Mucosa of descending colon (tissue), 3 donors: ENCODE data around the gene GPR39. TPM values are rescaled to one million over a fixed set of nuclear protein-coding genes. Genes with fewer than 3 reads are reported as not detected.

Experiments used
- ATAC-seq: fragments of 200-7000 bp; cut with Tn5 transposase; one replicate; pipeline ENCODE4 v1.9.1; 2020; ENCODE audit warnings: mild to moderate bottlenecking, moderate library complexity
- DNase-seq, 3 donors: peaks; one replicate each; pipeline ENCODE4 v3.0.0-alpha.2; 2020
- H3K36me3 ChIP-seq: fragments of 200-600 bp; one replicate; pipeline ENCODE4 v1.8.0; 2021; ENCODE audit warnings: low read depth, mild to moderate bottlenecking
- H3K4me1 ChIP-seq: fragments of 200-600 bp; one replicate; pipeline ENCODE4 v1.8.0; 2021; ENCODE audit warnings: low read depth, mild to moderate bottlenecking
- H3K4me3 ChIP-seq: fragments of 200-600 bp; one replicate; pipeline ENCODE4 v1.8.0; 2021; ENCODE audit warnings: mild to moderate bottlenecking
- H3K9me3 ChIP-seq: fragments of 200-600 bp; one replicate; pipeline ENCODE4 v1.8.0; 2021; ENCODE audit warnings: mild to moderate bottlenecking
- intact Hi-C, 2 donors: fragments of 100-400 bp; cut with DNase I in 1 of 2; cut with micrococcal nuclease in 1 of 2; formaldehyde crosslinking; loops; one replicate each; pipeline versions ENCODE4 v1.11.0 to v1.11.1; 2022; cut with DNase I, micrococcal nuclease
- total RNA-seq, 3 donors: library from RNA; stranded (reverse); fragmentation: NEBNext Ultra II Directional in 2 of 3; extraction: Animal tissue kit (Norgen Biotek cat#: 25700) in 2 of 3; gene quantifications; one replicate each; pipeline versions ENCODE4 v1.2.1 to v1.2.4, GENCODE V29; 2021 to 2023
- TF ChIP-seq, protein P1 (sequence below): fragments of 200-600 bp; IDR thresholded peaks from one replicate; pipeline ENCODE4 v1.8.0; 2022; ENCODE audit warnings: antibody characterized with exemption, mild to moderate bottlenecking
- donor health status: DM: no; HTN: no; CAD: no; lungs with moderate emphysema.
- donor health status: DM: no; HTN: no; CAD: no.
- donor health status: DM: no; HTN: yes; CAD: no.

Gene GPR39
- total RNA-seq, 3 donors from 2014 or later = 11.6 to 33.7 (median 20.6) TPM

DNA sequence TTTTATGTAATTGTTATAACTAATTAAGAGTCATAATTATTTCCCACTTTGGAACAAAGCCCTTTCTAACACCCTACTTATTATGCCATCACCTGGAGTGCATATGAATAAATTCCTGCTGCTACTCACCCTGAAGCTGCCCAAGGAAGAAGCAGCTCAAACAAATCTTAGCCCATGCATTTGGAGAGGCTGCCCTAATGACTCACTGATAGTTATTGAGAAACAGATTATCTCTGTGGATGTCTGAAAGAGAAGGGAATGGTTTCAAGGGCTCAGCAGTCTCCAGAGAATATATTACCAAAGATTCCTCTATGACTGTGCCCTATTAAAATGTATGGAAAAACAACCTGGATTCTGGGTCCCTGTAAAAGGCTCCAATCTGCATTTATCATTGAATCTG, 81.0 kb downstream of the GPR39 start:
- TF ChIP-seq, protein P1, sequence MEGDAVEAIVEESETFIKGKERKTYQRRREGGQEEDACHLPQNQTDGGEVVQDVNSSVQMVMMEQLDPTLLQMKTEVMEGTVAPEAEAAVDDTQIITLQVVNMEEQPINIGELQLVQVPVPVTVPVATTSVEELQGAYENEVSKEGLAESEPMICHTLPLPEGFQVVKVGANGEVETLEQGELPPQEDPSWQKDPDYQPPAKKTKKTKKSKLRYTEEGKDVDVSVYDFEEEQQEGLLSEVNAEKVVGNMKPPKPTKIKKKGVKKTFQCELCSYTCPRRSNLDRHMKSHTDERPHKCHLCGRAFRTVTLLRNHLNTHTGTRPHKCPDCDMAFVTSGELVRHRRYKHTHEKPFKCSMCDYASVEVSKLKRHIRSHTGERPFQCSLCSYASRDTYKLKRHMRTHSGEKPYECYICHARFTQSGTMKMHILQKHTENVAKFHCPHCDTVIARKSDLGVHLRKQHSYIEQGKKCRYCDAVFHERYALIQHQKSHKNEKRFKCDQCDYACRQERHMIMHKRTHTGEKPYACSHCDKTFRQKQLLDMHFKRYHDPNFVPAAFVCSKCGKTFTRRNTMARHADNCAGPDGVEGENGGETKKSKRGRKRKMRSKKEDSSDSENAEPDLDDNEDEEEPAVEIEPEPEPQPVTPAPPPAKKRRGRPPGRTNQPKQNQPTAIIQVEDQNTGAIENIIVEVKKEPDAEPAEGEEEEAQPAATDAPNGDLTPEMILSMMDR = no peak

GRCh38 chr2:132503701-132504100, 87.1 kb downstream of the GPR39 start:
- no peak for DNase-seq
- Histone ChIP-seq H3K36me3 (no peaks in the 10 kb centered on the region), H3K9me3 (no peaks in the 10 kb centered on the region), H3K4me1 (no peaks in the 10 kb centered on the region), H3K4me3 (no peak overlapping the region)
- intact Hi-C loops = no loop called here
- TF ChIP-seq, protein P1 = no peak
- peak; percentile 64 for ATAC-seq

More for the DNA sequence above, 81.0 kb downstream of the GPR39 start:
- intact Hi-C loops = no loop called here
- Histone ChIP-seq H3K36me3 (no peaks in the 10 kb centered on the region), H3K4me3 (no peak overlapping the region), H3K4me1 (no peaks in the 10 kb centered on the region), H3K9me3 (no peaks in the 10 kb centered on the region)
- DNase-seq (no peak), ATAC-seq (no peak)

DNA sequence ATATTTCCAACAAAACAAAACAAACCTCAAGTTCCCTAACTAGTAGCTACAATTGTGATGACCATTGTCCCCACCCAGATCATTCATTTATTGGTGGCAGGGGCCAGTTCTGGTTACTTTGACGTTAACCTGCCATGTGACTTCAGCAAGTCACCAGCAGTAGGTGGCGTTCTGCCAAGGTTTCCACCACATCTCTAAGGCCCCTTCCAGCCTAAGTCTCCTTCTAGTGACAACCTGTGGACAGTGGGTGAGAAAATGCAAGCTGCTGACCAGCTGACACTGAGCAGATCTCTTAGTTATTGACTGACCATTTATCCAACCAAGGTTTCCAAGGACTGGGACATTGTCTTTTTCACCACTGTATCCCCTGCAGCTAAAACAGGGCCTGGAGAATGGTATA, 98.4 kb downstream of the GPR39 start:
- TF ChIP-seq, protein P1 = no peak
- Histone ChIP-seq H3K4me1 (no peaks in the 10 kb centered on the region), H3K9me3 (no peaks in the 10 kb centered on the region), H3K36me3 (no peaks in the 10 kb centered on the region), H3K4me3 (no peak overlapping the region)
- ATAC-seq = no peak
- intact Hi-C loops = no loop called here
- no peak for DNase-seq

- no peak for ATAC-seq
Measured at GRCh38 chr2:132517386-132517785, 100.8 kb downstream of the GPR39 start.

DNA sequence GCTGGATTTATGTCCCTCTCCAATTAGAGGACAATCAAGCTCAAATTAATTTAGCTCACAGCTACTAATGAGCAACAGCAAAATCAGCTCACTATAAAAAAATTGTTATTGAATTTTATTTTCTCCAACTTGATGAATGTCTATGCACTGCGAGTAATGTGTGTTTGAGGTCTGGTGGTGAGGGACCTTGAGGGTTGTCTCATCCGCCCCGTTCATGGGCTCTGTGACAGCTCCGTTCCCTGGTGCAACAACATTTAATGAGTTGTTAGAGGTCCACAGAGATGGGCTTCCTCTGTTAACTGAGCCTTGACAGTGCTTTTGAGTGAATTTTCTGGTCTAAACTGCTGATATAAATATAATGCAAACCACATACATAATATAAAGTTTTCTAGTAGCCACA, 101.7 kb downstream of the GPR39 start:
- H3K36me3 ChIP-seq = no peaks in the 10 kb centered on the region
- H3K4me1 ChIP-seq = no peaks in the 10 kb centered on the region
- H3K9me3 ChIP-seq = no peaks in the 10 kb centered on the region
- no peak for DNase-seq
- TF ChIP-seq, protein P1 = no peak
- no peak overlapping the region for H3K4me3 ChIP-seq
- intact Hi-C loops = no loop called here
- no peak for ATAC-seq

More at GRCh38 chr2:132517386-132517785, 100.8 kb downstream of the GPR39 start:
- no peak overlapping the region for H3K4me3 ChIP-seq
- TF ChIP-seq, protein P1 = no peak
- no peaks in the 10 kb centered on the region for H3K9me3 ChIP-seq
- H3K4me1 ChIP-seq = no peaks in the 10 kb centered on the region
- intact Hi-C loops = no loop called here
- H3K36me3 ChIP-seq = no peaks in the 10 kb centered on the region
- no peak for DNase-seq

- intact Hi-C loops = no loop called here
- Histone ChIP-seq H3K36me3 (no peaks in the 10 kb centered on the region), H3K4me1 (no peaks in the 10 kb centered on the region), H3K9me3 (no peaks in the 10 kb centered on the region), H3K4me3 (no peak overlapping the region)
- no peak for DNase-seq
- no peak for ATAC-seq
- TF ChIP-seq, protein P1 = no peak
Measured at GRCh38 chr2:132519566-132519965, 103.0 kb downstream of the GPR39 start.
